GM12878 (cell line): Measurements from ENCODE around the gene EPB41. TPM values are rescaled to one million over a fixed set of nuclear protein-coding genes. Genes with fewer than 3 reads are reported as not detected.

ENCODE experiments used
- ATAC-seq: fragments of 200-7000 bp; cut with Tn5 transposase; 3 replicates; pipeline ENCODE4 v1.9.1; 2020; ENCODE audit warnings: mild to moderate bottlenecking, moderate library complexity
- BruUV-seq: library from RNA; stranded (reverse); fragments of 400-500 nt; replicated peaks from 2 replicates; lab custom pipeline; 2021; lab: Mats Ljungman, UMichigan
- CTCF ChIA-PET: fragments of 300-600 bp; sonication (Branson Sonifier 250); formaldehyde crosslinking; extraction: SDS; loops from one replicate; lab custom pipeline; 2021; ENCODE audit warnings: inconsistent platforms; lab: Yijun Ruan, JAX
- POLR2A ChIA-PET: fragments of 350-600 bp; formaldehyde crosslinking; extraction: SDS; loops from one replicate; lab custom pipeline; 2021; ENCODE audit warnings: inconsistent platforms; lab: Charles Lee
- RAD21 ChIA-PET: fragments of 300-600 bp; sonication (Branson Sonifier 250); formaldehyde crosslinking; loops from one replicate; lab custom pipeline; 2023; ENCODE audit warnings: antibody characterized with exemption; ENCODE audit not compliant: unreplicated experiment; lab: Charles Lee
- SMC1A ChIA-PET: fragments of 300-600 bp; sonication (Branson Sonifier 250); formaldehyde crosslinking; loops from one replicate; lab custom pipeline; 2023; ENCODE audit not compliant: unreplicated experiment, uncharacterized antibody; lab: Charles Lee
- DNase-seq: peaks from one replicate; pipeline ENCODE4 v3.0.0-alpha.2; 2011; ENCODE audit warnings: low read depth, low spot score
- FAIRE-seq: peaks from 3 replicates; lab custom pipeline; 2011; peaks lifted over from hg19 to GRCh38; lab: Jason Lieb, UNC
- H2AFZ ChIP-seq: 2 replicates; pipeline ENCODE4 v1.6.0; 2011; ENCODE audit warnings: low read depth, low read length, control low read depth; ENCODE audit not compliant: control insufficient read depth
- H3K27ac ChIP-seq: 2 replicates; pipeline ENCODE4 v1.5.1; 2011; ENCODE audit warnings: control low read depth; ENCODE audit not compliant: control insufficient read depth, insufficient read depth
- H3K27me3 ChIP-seq, 2 experiments: replicated peaks in 1 of 2; 2 replicates each; pipeline versions ENCODE4 v1.6.0 to v1.6.1; 2011; ENCODE audit warnings: low read length in 1 of 2; ENCODE audit not compliant: control insufficient read depth in 2 of 2, insufficient read depth in 2 of 2
- H3K36me3 ChIP-seq, 2 experiments: 2 replicates each; pipeline ENCODE4 v1.5.1; 2011; ENCODE audit warnings: low read length in 1 of 2; ENCODE audit not compliant: control insufficient read depth in 2 of 2, insufficient read depth in 2 of 2
- H3K4me1 ChIP-seq: 2 replicates; pipeline ENCODE4 v1.6.1; 2011; ENCODE audit warnings: mild to moderate bottlenecking, low read length, moderate library complexity, mixed read lengths; ENCODE audit not compliant: control insufficient read depth, insufficient read depth
- H3K4me2 ChIP-seq: 2 replicates; pipeline ENCODE4 v1.6.0; 2011; ENCODE audit warnings: control low read depth; ENCODE audit not compliant: control insufficient read depth, insufficient read depth
- H3K4me3 ChIP-seq: fragments of 200-600 bp; sonication (generic); 2 replicates; pipeline ENCODE4 v1.5.1; 2016
- H3K79me2 ChIP-seq: 2 replicates; pipeline ENCODE4 v1.6.0; 2011; ENCODE audit warnings: low read length; ENCODE audit not compliant: control insufficient read depth, insufficient read depth
- H3K9ac ChIP-seq: 2 replicates; pipeline ENCODE4 v1.8.0; 2011; ENCODE audit warnings: low read length, control low read depth, mixed read lengths; ENCODE audit not compliant: control insufficient read depth, insufficient read depth
- H3K9me3 ChIP-seq: replicated peaks from 3 replicates; pipeline ENCODE4 v1.5.1; 2011; ENCODE audit warnings: mild to moderate bottlenecking, low read length; ENCODE audit not compliant: control insufficient read depth, insufficient read depth
- H4K20me1 ChIP-seq: 2 replicates; pipeline ENCODE4 v1.6.0; 2011; ENCODE audit not compliant: control insufficient read depth, insufficient read depth
- BHLHE40 ChIP-seq, 2 experiments: fragments of 450-650 bp in 1 of 2; IDR thresholded peaks; 2 replicates each; pipeline ENCODE4 v1.6.1; 2011 to 2017; ENCODE audit warnings: low read depth in 2 of 2, borderline replicate concordance in 1 of 2, improper control_type of control experiment in 1 of 2, low read length in 1 of 2, mild to moderate bottlenecking in 1 of 2
- ESRRA ChIP-seq: IDR thresholded peaks from 2 replicates; pipeline ENCODE4 v1.6.1; 2012; ENCODE audit warnings: mild to moderate bottlenecking, low read length, improper control_type of control experiment
- FOXK2 ChIP-seq: fragments of 450-650 bp; IDR thresholded peaks from 2 replicates; pipeline ENCODE4 v1.6.1; 2017; ENCODE audit warnings: mild to moderate bottlenecking, moderate library complexity
- HDAC2 ChIP-seq: fragments of 200-600 bp; sonication (generic); IDR thresholded peaks from 2 replicates; pipeline ENCODE4 v1.6.1; 2017
- IKZF2 ChIP-seq, 2 experiments: fragments of 450-650 bp; IDR thresholded peaks; 2 replicates each; pipeline ENCODE4 v1.6.1; 2017; ENCODE audit warnings: mild to moderate bottlenecking in 2 of 2, moderate library complexity in 2 of 2
- KAT2A ChIP-seq: conservative IDR thresholded peaks from 2 replicates; pipeline ENCODE4 v1.6.1; 2011; ENCODE audit warnings: low read depth, low read length; ENCODE audit not compliant: control insufficient read depth
- MXI1 ChIP-seq: fragments of 150-350 bp; IDR thresholded peaks from 2 replicates; pipeline ENCODE4 v1.6.1; 2011; ENCODE audit warnings: low read depth, mild to moderate bottlenecking, inconsistent platforms, low read length, improper control_type of control experiment
- NRF1 ChIP-seq: conservative IDR thresholded peaks from 2 replicates; pipeline ENCODE4 v1.6.1; 2011; ENCODE audit warnings: mild to moderate bottlenecking, low read depth, low read length, improper control_type of control experiment
- PML ChIP-seq: IDR thresholded peaks from 2 replicates; pipeline ENCODE4 v1.6.1; 2012; ENCODE audit warnings: low read length, inconsistent platforms
- POLR2AphosphoS5 ChIP-seq: IDR thresholded peaks from 2 replicates; pipeline ENCODE4 v1.6.1; 2011; ENCODE audit warnings: mild to moderate bottlenecking, low read length, inconsistent platforms
- SMAD5 ChIP-seq: IDR thresholded peaks from 2 replicates; pipeline ENCODE4 v1.6.1; 2016; ENCODE audit warnings: antibody characterized with exemption, low read depth
- SPI1 ChIP-seq: IDR thresholded peaks from 2 replicates; pipeline ENCODE4 v1.6.1; 2011; ENCODE audit warnings: low read depth, mild to moderate bottlenecking, low read length, moderate library complexity, borderline replicate concordance; ENCODE audit not compliant: insufficient read depth
- STAT3 ChIP-seq: IDR thresholded peaks from 2 replicates; pipeline ENCODE4 v1.6.1; 2011; ENCODE audit warnings: low read depth, low read length, improper control_type of control experiment
- ZNF217 ChIP-seq: fragments of 450-650 bp; IDR thresholded peaks from 2 replicates; pipeline ENCODE4 v1.6.1; 2017; ENCODE audit warnings: antibody characterized with exemption, mild to moderate bottlenecking
- ZNF622 ChIP-seq: fragments of 450-650 bp; IDR thresholded peaks from 2 replicates; pipeline ENCODE4 v1.6.1; 2017; ENCODE audit warnings: mild to moderate bottlenecking, inconsistent platforms
- WGBS: methylation state at CpG from one replicate; pipeline ENCODE4 v1.1.6; 2016; ENCODE audit warnings: low lambda C conversion rate; ENCODE audit not compliant: insufficient replicate concordance, insufficient coverage; ENCODE audit errors: missing lambda C conversion rate; 5-methylcytosine and 5-hydroxymethylcytosine counted together
- in situ Hi-C: fragments of 300-500 bp; cut with MboI; formaldehyde crosslinking; loops from 9 replicates; pipeline ENCODE4 v1.14.3; 2018; ENCODE audit warnings: mixed read lengths
- intact Hi-C: fragments of 100-400 bp; cut with micrococcal nuclease; formaldehyde crosslinking; loops from one replicate; pipeline ENCODE4 v1.14.2; 2022; ENCODE audit not compliant: unreplicated experiment
- polyA plus RNA-seq, 11 experiments: library from polyadenylated mRNA; depleted of rRNA in 4 of 11; unstranded in 6 of 11; stranded (reverse) in 5 of 11; fragments of >200 nt; fragmentation: Nextera tagmentation in 4 of 11; fragmentation: Illumina TruSeq in 1 of 11; extraction: Ambion mirVana in 4 of 11; extraction: Trizol in 1 of 11; gene quantifications; 1 replicate in 1 of 11; 2 replicates in 10 of 11; pipeline versions ENCODE4 v1.2.1 to v1.2.3, GENCODE V29; 2011 to 2016; ENCODE audit warnings: inconsistent platforms in 2 of 11, missing spikeins in 2 of 11, low read depth in 1 of 11
- total RNA-seq, 4 experiments: library from RNA; depleted of rRNA in 3 of 4; stranded (reverse); fragments of >200 nt in 3 of 4; fragmentation: Illumina TruSeq in 1 of 4; extraction: Trizol in 1 of 4; gene quantifications; 2 replicates each; pipeline versions ENCODE4 v1.2.1 to v1.2.3, GENCODE V29; 2013 to 2021
- TF ChIP-seq, protein P1 (sequence below): fragments of 450-650 bp; conservative IDR thresholded peaks from 2 replicates; pipeline ENCODE4 v1.6.1; 2017; ENCODE audit warnings: mild to moderate bottlenecking, moderate library complexity
- TF ChIP-seq, protein P2 (sequence below): fragments of 450-650 bp; IDR thresholded peaks from 2 replicates; pipeline ENCODE4 v1.6.1; 2017; ENCODE audit warnings: borderline replicate concordance
- TF ChIP-seq, protein P3 (sequence below): fragments of 450-650 bp; formaldehyde crosslinking; IDR thresholded peaks from 2 replicates; pipeline ENCODE4 v1.4.0; 2020; ENCODE audit warnings: mild to moderate bottlenecking, moderate library complexity

Gene EPB41
- total and polyA plus RNA-seq, 10 of the 15 experiments (the other 5 are each of a cell fraction or from before 2014, with no cell fraction given): 1.1 to 77.6 (median 58.8) TPM

DNA sequence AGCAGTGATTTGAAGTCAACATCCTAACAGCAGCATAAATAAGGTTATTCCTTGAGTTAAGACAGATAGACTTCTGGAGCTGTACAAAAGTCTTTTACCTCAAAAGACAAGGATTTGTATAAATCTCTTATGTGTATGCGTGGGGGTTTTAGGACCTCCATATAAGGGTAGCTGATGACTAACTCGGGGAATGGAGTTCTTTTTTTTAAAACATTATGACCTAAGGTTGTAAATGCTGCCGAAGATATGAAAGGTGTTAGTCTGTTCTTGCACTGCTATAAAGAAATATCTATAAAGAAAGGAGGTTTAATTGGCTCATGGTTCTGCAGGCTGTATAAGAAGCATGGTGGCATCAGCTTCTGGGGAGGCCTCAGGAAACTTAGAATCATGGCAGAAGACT lies 90.4 kb downstream of the EPB41 start:
- WGBS: 80% methylated on average over 3 of the region's 3 CpGs
- ChIA-PET RAD21 (no interaction called here), POLR2A (interaction anchor here (0.5 kb wide), 1 partner anchor 45 kb away, joined by 4 read pairs; no protein-coding TSS in a partner anchor), CTCF (no interaction called here), SMC1A (no interaction called here)
- H3K4me3 ChIP-seq: no peak overlapping the region
- no peaks in the 10 kb centered on the region for H3K27me3 ChIP-seq
- no peaks in the 10 kb centered on the region for H3K4me1 ChIP-seq
- no peaks in the 10 kb centered on the region for H3K79me2 ChIP-seq
- no peak overlapping the region for H3K4me2 ChIP-seq
- H3K27ac ChIP-seq: no peak overlapping the region
- ATAC-seq: no peak
- FAIRE-seq: no peak
- no peak for DNase-seq
- no peak for TF ChIP-seq BHLHE40 (IDR thresholded peaks at IDR 0.05; ENCODE audit: borderline replicate concordance in 1 of 2, low read depth in 2 of 2, low read length in 1 of 2)
- no peak for TF ChIP-seq NRF1
- no peak for TF ChIP-seq ZNF217
- TF ChIP-seq IKZF2 (IDR thresholded peaks at IDR 0.05): no peak
- no peak for TF ChIP-seq PML
- TF ChIP-seq SPI1: no peak
- no peak for TF ChIP-seq HDAC2
- TF ChIP-seq, protein P1, sequence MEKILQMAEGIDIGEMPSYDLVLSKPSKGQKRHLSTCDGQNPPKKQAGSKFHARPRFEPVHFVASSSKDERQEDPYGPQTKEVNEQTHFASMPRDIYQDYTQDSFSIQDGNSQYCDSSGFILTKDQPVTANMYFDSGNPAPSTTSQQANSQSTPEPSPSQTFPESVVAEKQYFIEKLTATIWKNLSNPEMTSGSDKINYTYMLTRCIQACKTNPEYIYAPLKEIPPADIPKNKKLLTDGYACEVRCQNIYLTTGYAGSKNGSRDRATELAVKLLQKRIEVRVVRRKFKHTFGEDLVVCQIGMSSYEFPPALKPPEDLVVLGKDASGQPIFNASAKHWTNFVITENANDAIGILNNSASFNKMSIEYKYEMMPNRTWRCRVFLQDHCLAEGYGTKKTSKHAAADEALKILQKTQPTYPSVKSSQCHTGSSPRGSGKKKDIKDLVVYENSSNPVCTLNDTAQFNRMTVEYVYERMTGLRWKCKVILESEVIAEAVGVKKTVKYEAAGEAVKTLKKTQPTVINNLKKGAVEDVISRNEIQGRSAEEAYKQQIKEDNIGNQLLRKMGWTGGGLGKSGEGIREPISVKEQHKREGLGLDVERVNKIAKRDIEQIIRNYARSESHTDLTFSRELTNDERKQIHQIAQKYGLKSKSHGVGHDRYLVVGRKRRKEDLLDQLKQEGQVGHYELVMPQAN: no peak
- TF ChIP-seq, protein P2, sequence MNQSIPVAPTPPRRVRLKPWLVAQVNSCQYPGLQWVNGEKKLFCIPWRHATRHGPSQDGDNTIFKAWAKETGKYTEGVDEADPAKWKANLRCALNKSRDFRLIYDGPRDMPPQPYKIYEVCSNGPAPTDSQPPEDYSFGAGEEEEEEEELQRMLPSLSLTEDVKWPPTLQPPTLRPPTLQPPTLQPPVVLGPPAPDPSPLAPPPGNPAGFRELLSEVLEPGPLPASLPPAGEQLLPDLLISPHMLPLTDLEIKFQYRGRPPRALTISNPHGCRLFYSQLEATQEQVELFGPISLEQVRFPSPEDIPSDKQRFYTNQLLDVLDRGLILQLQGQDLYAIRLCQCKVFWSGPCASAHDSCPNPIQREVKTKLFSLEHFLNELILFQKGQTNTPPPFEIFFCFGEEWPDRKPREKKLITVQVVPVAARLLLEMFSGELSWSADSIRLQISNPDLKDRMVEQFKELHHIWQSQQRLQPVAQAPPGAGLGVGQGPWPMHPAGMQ: no peak
- TF ChIP-seq, protein P3, sequence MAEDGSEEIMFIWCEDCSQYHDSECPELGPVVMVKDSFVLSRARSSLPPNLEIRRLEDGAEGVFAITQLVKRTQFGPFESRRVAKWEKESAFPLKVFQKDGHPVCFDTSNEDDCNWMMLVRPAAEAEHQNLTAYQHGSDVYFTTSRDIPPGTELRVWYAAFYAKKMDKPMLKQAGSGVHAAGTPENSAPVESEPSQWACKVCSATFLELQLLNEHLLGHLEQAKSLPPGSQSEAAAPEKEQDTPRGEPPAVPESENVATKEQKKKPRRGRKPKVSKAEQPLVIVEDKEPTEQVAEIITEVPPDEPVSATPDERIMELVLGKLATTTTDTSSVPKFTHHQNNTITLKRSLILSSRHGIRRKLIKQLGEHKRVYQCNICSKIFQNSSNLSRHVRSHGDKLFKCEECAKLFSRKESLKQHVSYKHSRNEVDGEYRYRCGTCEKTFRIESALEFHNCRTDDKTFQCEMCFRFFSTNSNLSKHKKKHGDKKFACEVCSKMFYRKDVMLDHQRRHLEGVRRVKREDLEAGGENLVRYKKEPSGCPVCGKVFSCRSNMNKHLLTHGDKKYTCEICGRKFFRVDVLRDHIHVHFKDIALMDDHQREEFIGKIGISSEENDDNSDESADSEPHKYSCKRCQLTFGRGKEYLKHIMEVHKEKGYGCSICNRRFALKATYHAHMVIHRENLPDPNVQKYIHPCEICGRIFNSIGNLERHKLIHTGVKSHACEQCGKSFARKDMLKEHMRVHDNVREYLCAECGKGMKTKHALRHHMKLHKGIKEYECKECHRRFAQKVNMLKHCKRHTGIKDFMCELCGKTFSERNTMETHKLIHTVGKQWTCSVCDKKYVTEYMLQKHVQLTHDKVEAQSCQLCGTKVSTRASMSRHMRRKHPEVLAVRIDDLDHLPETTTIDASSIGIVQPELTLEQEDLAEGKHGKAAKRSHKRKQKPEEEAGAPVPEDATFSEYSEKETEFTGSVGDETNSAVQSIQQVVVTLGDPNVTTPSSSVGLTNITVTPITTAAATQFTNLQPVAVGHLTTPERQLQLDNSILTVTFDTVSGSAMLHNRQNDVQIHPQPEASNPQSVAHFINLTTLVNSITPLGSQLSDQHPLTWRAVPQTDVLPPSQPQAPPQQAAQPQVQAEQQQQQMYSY (CRISPR knock-in tag): no peak
- no peak for TF ChIP-seq SMAD5
- no peak for TF ChIP-seq MXI1
- TF ChIP-seq STAT3: no peak
- TF ChIP-seq KAT2A: no peak
- TF ChIP-seq POLR2AphosphoS5: no peak
- no peak for TF ChIP-seq ESRRA
- TF ChIP-seq ZNF622: no peak
- TF ChIP-seq FOXK2: no peak
- H2AFZ ChIP-seq: no peak overlapping the region
- H3K9ac ChIP-seq: no peak overlapping the region
- no peaks in the 10 kb centered on the region for H3K9me3 ChIP-seq
- no peaks in the 10 kb centered on the region; a peak in 2 of 4 replicates for H3K36me3 ChIP-seq
- BruUV-seq: no TSS peak
- H4K20me1 ChIP-seq: no peaks in the 10 kb centered on the region
- in situ Hi-C loops (no loop called here), intact Hi-C loops (no loop called here)
